Breast epithelium (tissue), 3 donors: Measurements from ENCODE around the gene SPHK2.

Experiments
- POLR2AphosphoS5 ChIP-seq, 3 donors: sonication (generic); formaldehyde crosslinking; IDR thresholded peaks; one replicate each; pipeline ENCODE4 v1.6.1; 2017; ENCODE audit warnings: antibody characterized with exemption in 3 of 3
- TF ChIP-seq, protein P1 (sequence below), 3 donors: fragments of 450-650 bp; IDR thresholded peaks; one replicate each; pipeline ENCODE4 v1.5.1; 2016 to 2017; ENCODE audit warnings: antibody characterized with exemption in 3 of 3, mild to moderate bottlenecking in 3 of 3, moderate library complexity in 3 of 3

DNA sequence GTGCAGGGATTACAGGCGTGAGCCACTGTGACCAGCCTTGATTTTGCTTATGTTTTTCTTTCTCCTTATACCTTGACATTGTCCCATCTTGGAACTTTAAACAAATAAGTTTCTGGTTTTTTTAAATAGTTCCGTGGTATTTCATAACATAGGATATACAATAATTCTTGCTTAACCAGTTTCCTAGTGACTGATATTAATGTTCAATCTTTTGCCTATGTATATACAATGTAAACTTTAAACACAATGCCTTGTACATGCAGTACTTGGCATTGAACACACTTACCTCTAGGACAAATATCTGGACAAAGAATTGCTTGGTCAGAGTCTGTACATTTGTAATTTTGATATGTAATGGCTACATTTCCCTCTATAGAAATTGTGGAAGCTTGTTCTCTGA, 37.1 kb upstream of the SPHK2 start:
- TF ChIP-seq, protein P1, sequence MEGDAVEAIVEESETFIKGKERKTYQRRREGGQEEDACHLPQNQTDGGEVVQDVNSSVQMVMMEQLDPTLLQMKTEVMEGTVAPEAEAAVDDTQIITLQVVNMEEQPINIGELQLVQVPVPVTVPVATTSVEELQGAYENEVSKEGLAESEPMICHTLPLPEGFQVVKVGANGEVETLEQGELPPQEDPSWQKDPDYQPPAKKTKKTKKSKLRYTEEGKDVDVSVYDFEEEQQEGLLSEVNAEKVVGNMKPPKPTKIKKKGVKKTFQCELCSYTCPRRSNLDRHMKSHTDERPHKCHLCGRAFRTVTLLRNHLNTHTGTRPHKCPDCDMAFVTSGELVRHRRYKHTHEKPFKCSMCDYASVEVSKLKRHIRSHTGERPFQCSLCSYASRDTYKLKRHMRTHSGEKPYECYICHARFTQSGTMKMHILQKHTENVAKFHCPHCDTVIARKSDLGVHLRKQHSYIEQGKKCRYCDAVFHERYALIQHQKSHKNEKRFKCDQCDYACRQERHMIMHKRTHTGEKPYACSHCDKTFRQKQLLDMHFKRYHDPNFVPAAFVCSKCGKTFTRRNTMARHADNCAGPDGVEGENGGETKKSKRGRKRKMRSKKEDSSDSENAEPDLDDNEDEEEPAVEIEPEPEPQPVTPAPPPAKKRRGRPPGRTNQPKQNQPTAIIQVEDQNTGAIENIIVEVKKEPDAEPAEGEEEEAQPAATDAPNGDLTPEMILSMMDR (IDR thresholded peaks at IDR 0.05): no peak
- TF ChIP-seq POLR2AphosphoS5 (IDR thresholded peaks at IDR 0.05): no peak
